ENCODE data around the gene MYL6B. TPM values are rescaled to one million over a fixed set of nuclear protein-coding genes. Genes with fewer than 3 reads are reported as not detected.
A peak's percentile ranks its signal among the peaks of the same experiment; 100 is the strongest.

The MYL6B gene
- polyA plus RNA-seq, 1 donor (not counting 4 experiments of a cell fraction or from before 2014, with no cell fraction given): 44.9 TPM

DNA sequence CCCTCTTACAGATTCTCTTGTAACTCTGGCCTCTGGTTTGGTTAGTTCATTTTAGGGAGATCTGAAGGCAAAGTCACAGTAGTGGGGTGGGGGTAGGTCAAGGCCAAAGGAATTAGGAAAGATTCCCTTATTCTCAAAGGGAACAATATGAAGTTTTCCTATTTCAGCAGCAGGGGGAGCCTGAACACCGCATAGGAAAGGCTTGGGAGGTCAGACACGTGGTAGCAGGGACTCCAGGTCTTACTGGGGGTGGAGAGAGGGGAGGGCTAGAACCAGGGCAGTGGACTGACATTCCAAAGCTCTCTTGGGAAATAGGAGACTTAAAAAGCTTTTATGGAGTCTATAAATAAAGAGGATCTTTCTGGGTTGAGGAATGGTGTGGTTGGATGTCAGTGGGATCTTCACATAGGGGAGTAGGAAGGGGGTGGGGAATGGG, 33.0 kb upstream of the MYL6B start:
- Histone ChIP-seq H4K20me1 (ENCODE audit: control insufficient read depth, extremely low read depth, insufficient read depth, low read length) (no peaks in the 10 kb centered on the region), H3K4me2 (ENCODE audit: control insufficient read depth, extremely low read depth, insufficient read depth, low read depth, low read length) (peak overlapping the region; percentile 93), H3K36me3 (ENCODE audit: control insufficient read depth in 2 of 2, extremely low read depth in 1 of 2, insufficient read depth in 2 of 2, low read length in 2 of 2) (peaks cover 3 to 27% of the 10 kb centered on the region in 2 experiments), H3K9me3 (ENCODE audit: control insufficient read depth, low read depth, low read length) (no peaks in the 10 kb centered on the region), H3K27ac (ENCODE audit: control insufficient read depth, insufficient read depth, low read length) (peak overlapping the region; percentile 66), H3K4me1 (ENCODE audit: control insufficient read depth, extremely low read depth, insufficient read depth, low read length) (peaks cover 26% of the 10 kb centered on the region), H3K9ac (ENCODE audit: control insufficient read depth, extremely low read depth, insufficient read depth, low read length) (peak overlapping the region; percentile 77), H3K9me1 (ENCODE audit: control insufficient read depth, extremely low read depth, insufficient read depth, low read length) (no peaks in the 10 kb centered on the region), H2AFZ (ENCODE audit: control insufficient read depth, low read length) (no peak overlapping the region), H3K4me3 (ENCODE audit: control insufficient read depth in 2 of 3, extremely low read depth in 1 of 3, insufficient read depth in 2 of 3, low read depth in 1 of 3, low read length in 3 of 3) (peak overlapping the region in 2 of 3 experiments; percentile 71 to 72), H3K27me3 (ENCODE audit: control insufficient read depth, extremely low read depth, insufficient read depth, low read length) (no peaks in the 10 kb centered on the region), H3K79me2 (ENCODE audit: control insufficient read depth, insufficient read depth, low read length) (peaks cover 11% of the 10 kb centered on the region)
- dilution Hi-C loops (cut with MboI; ENCODE audit: extremely low pct_ligation_motif_present, low sequenced_read_pairs): no loop called here
- TF ChIP-seq, protein P1, sequence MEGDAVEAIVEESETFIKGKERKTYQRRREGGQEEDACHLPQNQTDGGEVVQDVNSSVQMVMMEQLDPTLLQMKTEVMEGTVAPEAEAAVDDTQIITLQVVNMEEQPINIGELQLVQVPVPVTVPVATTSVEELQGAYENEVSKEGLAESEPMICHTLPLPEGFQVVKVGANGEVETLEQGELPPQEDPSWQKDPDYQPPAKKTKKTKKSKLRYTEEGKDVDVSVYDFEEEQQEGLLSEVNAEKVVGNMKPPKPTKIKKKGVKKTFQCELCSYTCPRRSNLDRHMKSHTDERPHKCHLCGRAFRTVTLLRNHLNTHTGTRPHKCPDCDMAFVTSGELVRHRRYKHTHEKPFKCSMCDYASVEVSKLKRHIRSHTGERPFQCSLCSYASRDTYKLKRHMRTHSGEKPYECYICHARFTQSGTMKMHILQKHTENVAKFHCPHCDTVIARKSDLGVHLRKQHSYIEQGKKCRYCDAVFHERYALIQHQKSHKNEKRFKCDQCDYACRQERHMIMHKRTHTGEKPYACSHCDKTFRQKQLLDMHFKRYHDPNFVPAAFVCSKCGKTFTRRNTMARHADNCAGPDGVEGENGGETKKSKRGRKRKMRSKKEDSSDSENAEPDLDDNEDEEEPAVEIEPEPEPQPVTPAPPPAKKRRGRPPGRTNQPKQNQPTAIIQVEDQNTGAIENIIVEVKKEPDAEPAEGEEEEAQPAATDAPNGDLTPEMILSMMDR (optimal IDR thresholded peaks at IDR 0.05 in 1 of 3, IDR thresholded peaks at IDR 0.05 in 1 of 3, conservative IDR thresholded peaks at IDR 0.05 in 1 of 3; ENCODE audit: extremely low read depth in 1 of 3, insufficient read depth in 2 of 3, low read length in 3 of 3): peak; percentile 75 to 83 (median 79)
- TF ChIP-seq EZH2 (IDR thresholded peaks at IDR 0.05; ENCODE audit: low read length): no peak
- DNase-seq (ENCODE audit: low read depth, low spot score): no peak
- peak; percentile 71 for FAIRE-seq

DNA sequence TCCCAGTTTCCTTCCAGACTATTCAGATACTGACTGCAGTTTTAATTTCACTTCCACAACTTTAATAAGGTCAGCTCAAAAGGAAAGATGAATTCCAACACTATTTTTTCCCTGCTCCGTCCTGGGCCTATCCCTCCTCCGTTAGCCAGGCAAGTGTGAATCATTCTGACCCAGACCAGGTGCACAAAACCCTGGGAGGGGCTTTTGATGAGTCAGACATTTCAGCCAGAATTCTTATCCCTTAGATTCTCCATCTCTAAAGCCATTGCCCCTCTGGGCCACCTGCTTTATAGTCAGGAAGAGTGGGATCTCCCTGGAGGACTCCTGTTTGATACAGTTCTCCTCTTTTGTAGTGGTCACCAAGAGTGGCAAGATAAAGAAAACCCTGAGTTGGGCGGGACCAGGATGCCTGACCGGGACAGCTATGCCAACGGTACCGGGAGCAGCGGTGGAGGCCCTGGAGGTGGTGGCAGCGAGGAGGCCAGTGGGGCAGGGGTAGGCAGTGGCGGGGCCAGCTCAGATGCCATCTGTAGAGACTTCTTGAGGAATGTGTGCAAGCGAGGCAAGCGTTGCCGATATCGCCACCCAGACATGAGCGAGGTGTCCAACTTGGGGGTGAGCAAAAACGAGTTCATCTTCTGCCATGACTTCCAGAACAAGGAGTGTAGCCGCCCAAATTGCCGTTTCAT, 32.1 kb upstream of the MYL6B start:
- Histone ChIP-seq H2AFZ (ENCODE audit: control insufficient read depth, low read length) (no peak overlapping the region), H3K9ac (ENCODE audit: control insufficient read depth, extremely low read depth, insufficient read depth, low read length) (peak overlapping the region; percentile 77), H3K9me3 (ENCODE audit: control insufficient read depth, low read depth, low read length) (no peaks in the 10 kb centered on the region), H3K4me2 (ENCODE audit: control insufficient read depth, extremely low read depth, insufficient read depth, low read depth, low read length) (peak overlapping the region; percentile 93), H4K20me1 (ENCODE audit: control insufficient read depth, extremely low read depth, insufficient read depth, low read length) (no peaks in the 10 kb centered on the region), H3K27ac (ENCODE audit: control insufficient read depth, insufficient read depth, low read length) (peak overlapping the region; percentile 66), H3K36me3 (ENCODE audit: control insufficient read depth in 2 of 2, extremely low read depth in 1 of 2, insufficient read depth in 2 of 2, low read length in 2 of 2) (peaks cover 3 to 27% of the 10 kb centered on the region in 2 experiments), H3K9me1 (ENCODE audit: control insufficient read depth, extremely low read depth, insufficient read depth, low read length) (no peaks in the 10 kb centered on the region), H3K27me3 (ENCODE audit: control insufficient read depth, extremely low read depth, insufficient read depth, low read length) (no peaks in the 10 kb centered on the region), H3K4me1 (ENCODE audit: control insufficient read depth, extremely low read depth, insufficient read depth, low read length) (peaks cover 24% of the 10 kb centered on the region), H3K79me2 (ENCODE audit: control insufficient read depth, insufficient read depth, low read length) (peaks cover 11% of the 10 kb centered on the region), H3K4me3 (ENCODE audit: control insufficient read depth in 2 of 3, extremely low read depth in 1 of 3, insufficient read depth in 2 of 3, low read depth in 1 of 3, low read length in 3 of 3) (peak overlapping the region in 2 of 3 experiments; percentile 50 to 54)
- TF ChIP-seq, protein P1 (optimal IDR thresholded peaks at IDR 0.05 in 1 of 3, IDR thresholded peaks at IDR 0.05 in 1 of 3, conservative IDR thresholded peaks at IDR 0.05 in 1 of 3; ENCODE audit: extremely low read depth in 1 of 3, insufficient read depth in 2 of 3, low read length in 3 of 3): no peak
- no peak for TF ChIP-seq EZH2 (IDR thresholded peaks at IDR 0.05; ENCODE audit: low read length)
- peak; percentile 13 for FAIRE-seq
- no peak for DNase-seq (ENCODE audit: low read depth, low spot score)
- dilution Hi-C loops (cut with MboI; ENCODE audit: extremely low pct_ligation_motif_present, low sequenced_read_pairs): loop anchor here (10.0 kb wide), 1 partner anchor 54 kb away; no protein-coding TSS in a partner anchor

Measured in keratinocyte (primary cell).